HG03442 (cell line): ENCODE measurements around the gene SWT1.
"Not testable (repeated sequence)": the region's sequence is repeated elsewhere in the genome, so short reads cannot be mapped to it uniquely, and the experiment has no call there.

Source experiments
- ATAC-seq: cut with Tn5 transposase; IDR thresholded peaks from one replicate; pipeline ENCODE4 v1.9.1; 2021; ENCODE audit warnings: mild to moderate bottlenecking, moderate library complexity; ENCODE audit not compliant: unreplicated experiment

The SWT1 gene

GRCh38 chr1:185245466-185245865 lies 88.5 kb downstream of the SWT1 start:
- ATAC-seq: no peak

GRCh38 chr1:185249563-185249962 lies 92.6 kb downstream of the SWT1 start:
- ATAC-seq: no peak

- no peak for ATAC-seq
Measured at GRCh38 chr1:185250063-185250462, 93.1 kb downstream of the SWT1 start.

GRCh38 chr1:185251928-185252327 lies 95.0 kb downstream of the SWT1 start:
- not testable (repeated sequence) for ATAC-seq

- ATAC-seq: not testable (repeated sequence)
Measured at GRCh38 chr1:185252404-185252803, 95.4 kb downstream of the SWT1 start.

GRCh38 chr1:185255595-185255994 lies 98.6 kb downstream of the SWT1 start:
- ATAC-seq: not testable (repeated sequence)

GRCh38 chr1:185257116-185257949 lies 100.4 kb downstream of the SWT1 start:
- not testable (repeated sequence) for ATAC-seq

GRCh38 chr1:185257950-185258208 lies 100.9 kb downstream of the SWT1 start:
- no peak for ATAC-seq

- ATAC-seq: no peak
Measured at GRCh38 chr1:185258676-185259075, 101.7 kb downstream of the SWT1 start.

GRCh38 chr1:185260611-185261010 lies 103.6 kb downstream of the SWT1 start:
- no peak for ATAC-seq

- no peak for ATAC-seq
Measured at GRCh38 chr1:185262151-185262550, 105.2 kb downstream of the SWT1 start.

- no peak for ATAC-seq
Measured at GRCh38 chr1:185263292-185263691, 106.3 kb downstream of the SWT1 start.

- ATAC-seq: no peak
Measured at GRCh38 chr1:185263780-185264179, 106.8 kb downstream of the SWT1 start.

- ATAC-seq: no peak
Measured at GRCh38 chr1:185265314-185265713, 108.3 kb downstream of the SWT1 start.

- no peak for ATAC-seq
Measured at GRCh38 chr1:185267301-185267700, 110.3 kb downstream of the SWT1 start.

- ATAC-seq: no peak
Measured at GRCh38 chr1:185267701-185268100, 110.7 kb downstream of the SWT1 start.

GRCh38 chr1:185268352-185268751 lies 111.4 kb downstream of the SWT1 start:
- ATAC-seq: no peak

- no peak for ATAC-seq
Measured at GRCh38 chr1:185271921-185272320, 115.0 kb downstream of the SWT1 start.

- ATAC-seq: no peak
Measured at GRCh38 chr1:185279571-185279970, 122.6 kb downstream of the SWT1 start.

- ATAC-seq: no peak
Measured at GRCh38 chr1:185280589-185280988, 123.6 kb downstream of the SWT1 start.

- peak; percentile 75 for ATAC-seq
Measured at GRCh38 chr1:185281245-185281644, 124.3 kb downstream of the SWT1 start.

- ATAC-seq: no peak
Measured at GRCh38 chr1:185284116-185284515, 127.1 kb downstream of the SWT1 start.
